T-cell (primary cell): ENCODE results near the gene IRAK3. TPM values are rescaled to one million over a fixed set of nuclear protein-coding genes. Genes with fewer than 3 reads are reported as not detected.

ENCODE experiments used
- ATAC-seq, 4 experiments: fragments of 200-7000 bp in 3 of 4; fragments of 150-1000 bp in 1 of 4; cut with Tn5 transposase; replicated peaks in 1 of 4; 1 replicate in 3 of 4; 2 replicates in 1 of 4; pipeline ENCODE4 v1.10.0; 2021; ENCODE audit warnings: moderate library complexity in 3 of 4, mild to moderate bottlenecking in 2 of 4, moderate number of reproducible peaks in 1 of 4
- CTCF ChIA-PET, 2 donors: fragments of 300-600 bp; sonication (Branson Sonifier 250); formaldehyde crosslinking; loops; one replicate each; lab custom pipeline; 2022; ENCODE audit warnings: antibody characterized with exemption in 2 of 2; lab: Charles Lee
- POLR2A ChIA-PET, 2 donors: fragments of 300-600 bp; sonication (Branson Sonifier 250); formaldehyde crosslinking; loops; one replicate each; lab custom pipeline; 2022; ENCODE audit warnings: antibody characterized with exemption in 2 of 2; lab: Charles Lee
- DNase-seq, 35 experiments: peaks; one replicate each; pipeline versions ENCODE4 v3.0.0 to v3.0.0-alpha.2; 2013 to 2023
- H3K27ac ChIP-seq: one replicate; pipeline ENCODE4 v1.5.1; 2013; ENCODE audit warnings: low read length
- H3K27me3 ChIP-seq, 2 experiments: replicated peaks in 1 of 2; 1 replicate in 1 of 2; 2 replicates in 1 of 2; pipeline versions ENCODE4 v1.6.1 to v1.7.0; 2013; ENCODE audit warnings: low read length in 1 of 2, mixed read lengths in 1 of 2; ENCODE audit not compliant: control insufficient read depth in 2 of 2, insufficient read depth in 2 of 2; ENCODE audit errors: extremely low read depth in 1 of 2
- H3K36me3 ChIP-seq, 2 donors: 1 replicate in 1 of 2; 2 replicates in 1 of 2; pipeline versions ENCODE4 v1.6.1 to v1.7.0; 2013; ENCODE audit warnings: low read length in 1 of 2; ENCODE audit not compliant: control insufficient read depth in 2 of 2, insufficient read depth in 1 of 2; ENCODE audit errors: extremely low read depth in 1 of 2
- H3K4me1 ChIP-seq, 2 experiments: 1 replicate in 1 of 2; 2 replicates in 1 of 2; pipeline versions ENCODE4 v1.6.1 to v1.7.0; 2013; ENCODE audit warnings: low read length in 2 of 2, mixed read lengths in 1 of 2; ENCODE audit not compliant: insufficient read depth in 2 of 2, control insufficient read depth in 1 of 2; ENCODE audit errors: extremely low read depth in 1 of 2
- H3K4me3 ChIP-seq, 2 donors: 1 replicate in 1 of 2; 2 replicates in 1 of 2; pipeline versions ENCODE4 v1.5.1 to v1.7.0; 2013; ENCODE audit warnings: mild to moderate bottlenecking in 2 of 2, low read length in 1 of 2, moderate library complexity in 1 of 2; ENCODE audit not compliant: control insufficient read depth in 1 of 2; ENCODE audit errors: extremely low read depth in 1 of 2
- H3K9me3 ChIP-seq: 2 replicates; pipeline ENCODE4 v1.7.0; 2013
- H3K27ac Mint-ChIP-seq, 2 donors: one replicate each; pipeline ENCODE4 v1.8.0; 2020 to 2021; ENCODE audit warnings: mild to moderate bottlenecking in 2 of 2, mixed read lengths in 2 of 2
- H3K27me3 Mint-ChIP-seq, 2 donors: one replicate each; pipeline ENCODE4 v1.8.0; 2021 to 2022; ENCODE audit warnings: mixed read lengths in 2 of 2
- H3K36me3 Mint-ChIP-seq: one replicate; pipeline ENCODE4 v1.8.0; 2021; ENCODE audit warnings: mixed read lengths
- H3K4me1 Mint-ChIP-seq, 3 donors: one replicate each; pipeline ENCODE4 v1.8.0; 2020 to 2022; ENCODE audit warnings: mixed read lengths in 3 of 3, mild to moderate bottlenecking in 1 of 3
- H3K4me3 Mint-ChIP-seq, 3 donors: one replicate each; pipeline ENCODE4 v1.8.0; 2020 to 2022; ENCODE audit warnings: mild to moderate bottlenecking in 3 of 3, mixed read lengths in 3 of 3, moderate library complexity in 3 of 3
- H3K9me3 Mint-ChIP-seq, 3 donors: one replicate each; pipeline ENCODE4 v1.8.0; 2020 to 2022; ENCODE audit warnings: mixed read lengths in 3 of 3
- WGBS: methylation state at CpG from one replicate; pipeline ENCODE4 v1.1.5; 2013; ENCODE audit warnings: missing lambda C conversion rate; ENCODE audit not compliant: insufficient coverage; 5-methylcytosine and 5-hydroxymethylcytosine counted together
- total RNA-seq, 35 experiments: library from RNA in 6 of 35; stranded (reverse) in 6 of 35; fragments of 120-200 nt in 1 of 35; gene quantifications; one replicate each; pipeline versions ENCODE4 v1.2.1 to v1.2.4 and lab custom pipeline; 2013 to 2026

The IRAK3 gene
- total RNA-seq, 5 donors from 2014 or later (not counting 1 experiment from before 2014, with no cell fraction given), result 0.16 to 1.0 (median 0.39) TPM

GRCh38 chr12:66190519-66191370 is 1.7 kb downstream of the IRAK3 start:
- Mint-ChIP-seq H3K4me1 (peaks cover 7 to 13% (median 11%) of the 10 kb centered on the region in 3 donors), H3K9me3 (no peaks in the 10 kb centered on the region), H3K36me3 (no peaks in the 10 kb centered on the region), H3K27ac (no peak overlapping the region), H3K4me3 (peak overlapping the region in 1 of 3 donors; percentile 84), H3K27me3 (peaks cover 59 to 60% of the 10 kb centered on the region in 2 donors)
- no peak for ATAC-seq
- H3K4me3 ChIP-seq, result no peak overlapping the region
- no peaks in the 10 kb centered on the region for H3K36me3 ChIP-seq
- no peak for DNase-seq
- peaks cover 0 to 30% of the 10 kb centered on the region in 2 experiments for H3K27me3 ChIP-seq
- WGBS, result no CpG with 5 or more reads among the region's 1 CpG
- no peaks in the 10 kb centered on the region for H3K9me3 ChIP-seq
- peaks cover 0 to 10% of the 10 kb centered on the region in 2 experiments for H3K4me1 ChIP-seq
- CTCF ChIA-PET, result interaction anchor here (0.6 to 0.8 kb wide), 2 partner anchors 539 to 1195 kb away, joined by 3 read pairs; no protein-coding TSS in a partner anchor
- POLR2A ChIA-PET, result interaction anchor here in 1 of 2 donors (0.7 kb wide), 1 partner anchor 505 kb away, joined by 6 read pairs; no protein-coding TSS in a partner anchor
- H3K27ac ChIP-seq, result no peak overlapping the region

GRCh38 chr12:66191547-66192126 is 2.6 kb downstream of the IRAK3 start:
- Histone ChIP-seq H3K27me3 (peaks cover 0 to 31% of the 10 kb centered on the region in 2 experiments), H3K27ac (no peak overlapping the region), H3K4me3 (no peak overlapping the region), H3K36me3 (no peaks in the 10 kb centered on the region), H3K9me3 (no peaks in the 10 kb centered on the region), H3K4me1 (peaks cover 0 to 10% of the 10 kb centered on the region in 2 experiments)
- no peaks in the 10 kb centered on the region for H3K36me3 Mint-ChIP-seq
- no peak overlapping the region for H3K27ac Mint-ChIP-seq
- no peak for DNase-seq
- WGBS, result 87% methylated on average over 2 of the region's 7 CpGs
- H3K9me3 Mint-ChIP-seq, result no peaks in the 10 kb centered on the region
- peaks cover 54% of the 10 kb centered on the region in 2 donors for H3K27me3 Mint-ChIP-seq
- ChIA-PET POLR2A (no interaction called here), CTCF (interaction anchor here in 1 of 2 donors (0.6 kb wide), 1 partner anchor 1196 kb away, joined by 3 read pairs; no protein-coding TSS in a partner anchor)
- peaks cover 7 to 13% (median 11%) of the 10 kb centered on the region in 3 donors for H3K4me1 Mint-ChIP-seq
- no peak overlapping the region for H3K4me3 Mint-ChIP-seq
- no peak for ATAC-seq

DNA sequence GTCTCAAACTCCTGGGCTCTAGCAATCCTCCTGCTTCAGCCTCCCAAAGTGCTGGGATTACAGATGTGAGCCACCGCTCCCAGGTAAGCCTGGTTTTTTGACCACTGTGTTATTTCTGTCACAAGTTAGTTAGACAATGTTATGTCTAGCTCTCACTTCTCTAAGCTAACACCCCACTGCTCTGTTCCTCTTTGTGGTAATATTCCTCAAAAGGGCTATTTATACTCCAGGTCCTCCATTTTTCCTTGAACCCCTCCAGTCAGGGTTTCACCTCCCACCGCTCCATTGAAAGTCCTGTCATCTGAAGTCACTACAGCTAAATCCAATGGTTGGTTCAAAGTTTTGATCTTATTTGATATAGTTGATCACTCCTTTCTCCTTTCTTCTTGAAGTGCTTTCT is 5.1 kb downstream of the IRAK3 start:
- H3K27me3 Mint-ChIP-seq, result peaks cover 39 to 41% of the 10 kb centered on the region in 2 donors
- DNase-seq, result no peak

DNA sequence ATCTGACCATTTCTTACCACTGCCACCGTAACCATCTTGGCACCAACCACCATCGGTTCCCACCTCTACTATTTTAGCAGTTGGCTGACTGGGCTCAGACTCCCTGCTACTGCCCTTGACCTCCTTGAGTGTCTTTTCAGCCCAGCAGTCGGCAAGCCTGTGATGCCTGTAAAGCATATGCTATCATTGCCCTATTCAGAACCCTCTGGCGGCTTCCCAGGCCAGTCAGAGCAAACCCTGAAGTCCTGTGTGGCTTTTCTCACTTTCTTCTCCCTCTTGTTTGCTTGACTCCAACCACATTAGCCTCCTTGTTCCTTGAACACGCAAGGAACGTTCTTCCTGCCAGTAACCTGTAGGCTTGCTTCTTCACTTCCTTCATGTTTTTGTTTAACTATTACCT is 6.2 kb downstream of the IRAK3 start:
- no peaks in the 10 kb centered on the region for H3K4me1 Mint-ChIP-seq
- no peaks in the 10 kb centered on the region for H3K4me1 ChIP-seq
- peaks cover 2% of the 10 kb centered on the region for H3K36me3 Mint-ChIP-seq
- H3K27ac Mint-ChIP-seq, result no peak overlapping the region
- H3K4me3 ChIP-seq, result no peak overlapping the region
- ATAC-seq (no peak), DNase-seq (no peak)
- WGBS, result 92% methylated on average over 4 of the region's 6 CpGs
- H3K9me3 ChIP-seq, result no peaks in the 10 kb centered on the region
- no peak overlapping the region for H3K4me3 Mint-ChIP-seq
- CTCF ChIA-PET, result no interaction called here
- no peak overlapping the region for H3K27ac ChIP-seq
- peaks cover 0 to 15% of the 10 kb centered on the region in 2 experiments for H3K27me3 ChIP-seq
- H3K36me3 ChIP-seq, result no peaks in the 10 kb centered on the region
- H3K9me3 Mint-ChIP-seq, result peaks cover 0 to 3% (median 2%) of the 10 kb centered on the region in 3 donors
- H3K27me3 Mint-ChIP-seq, result peaks cover 40 to 41% of the 10 kb centered on the region in 2 donors
- POLR2A ChIA-PET, result no interaction called here

More for the DNA sequence above, 5.1 kb downstream of the IRAK3 start:
- ChIA-PET CTCF (no interaction called here), POLR2A (no interaction called here)
- H3K27ac Mint-ChIP-seq, result no peak overlapping the region
- H3K4me3 Mint-ChIP-seq, result no peak overlapping the region
- Histone ChIP-seq H3K36me3 (no peaks in the 10 kb centered on the region), H3K4me1 (peaks cover 0 to 3% of the 10 kb centered on the region in 2 experiments), H3K27ac (no peak overlapping the region), H3K27me3 (peaks cover 0 to 18% of the 10 kb centered on the region in 2 experiments), H3K4me3 (no peak overlapping the region), H3K9me3 (no peaks in the 10 kb centered on the region)
- ATAC-seq, result no peak
- no CpG with 5 or more reads among the region's 2 CpGs for WGBS
- H3K36me3 Mint-ChIP-seq, result no peaks in the 10 kb centered on the region
- peaks cover 0 to 2% (median 0%) of the 10 kb centered on the region in 3 donors for H3K4me1 Mint-ChIP-seq
- H3K9me3 Mint-ChIP-seq, result no peaks in the 10 kb centered on the region

DNA sequence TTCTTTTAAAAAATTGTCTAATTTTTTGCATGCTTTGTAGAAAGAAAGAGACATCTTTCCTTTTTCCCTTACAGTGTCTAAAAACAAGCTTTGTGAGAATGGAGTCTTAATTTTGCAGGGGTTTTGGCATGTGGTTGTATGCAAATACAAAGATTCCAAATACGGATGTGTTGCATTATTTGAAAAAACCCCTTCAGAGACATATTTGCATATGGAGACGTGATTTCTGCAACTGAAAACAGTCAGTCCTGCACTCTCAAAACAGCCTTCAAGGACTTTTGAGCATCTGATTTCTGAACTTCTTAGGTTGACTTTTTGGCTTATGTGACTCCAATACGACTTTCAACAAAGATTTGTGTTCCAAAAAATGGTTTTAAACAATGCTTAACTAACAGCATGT is 7.8 kb downstream of the IRAK3 start:
- DNase-seq (no peak), ATAC-seq (no peak)
- H3K4me1 Mint-ChIP-seq, result no peaks in the 10 kb centered on the region
- H3K36me3 Mint-ChIP-seq, result peaks cover 4% of the 10 kb centered on the region
- ChIA-PET CTCF (no interaction called here), POLR2A (no interaction called here)
- Histone ChIP-seq H3K9me3 (no peaks in the 10 kb centered on the region), H3K27me3 (peaks cover 0 to 15% of the 10 kb centered on the region in 2 experiments), H3K4me1 (no peaks in the 10 kb centered on the region), H3K36me3 (no peaks in the 10 kb centered on the region), H3K4me3 (no peak overlapping the region), H3K27ac (no peak overlapping the region)
- WGBS, result 7% methylated on average over 2 of the region's 3 CpGs
- H3K27me3 Mint-ChIP-seq, result peaks cover 28 to 30% of the 10 kb centered on the region in 2 donors
- H3K9me3 Mint-ChIP-seq, result peaks cover 0 to 7% (median 4%) of the 10 kb centered on the region in 3 donors
- H3K27ac Mint-ChIP-seq, result no peak overlapping the region
- H3K4me3 Mint-ChIP-seq, result no peak overlapping the region

- DNase-seq (no peak), ATAC-seq (no peak)
- no peak overlapping the region for H3K4me3 Mint-ChIP-seq
- Histone ChIP-seq H3K4me3 (no peak overlapping the region), H3K9me3 (no peaks in the 10 kb centered on the region), H3K27me3 (peaks cover 0 to 17% of the 10 kb centered on the region in 2 experiments), H3K27ac (no peak overlapping the region), H3K4me1 (no peaks in the 10 kb centered on the region), H3K36me3 (no peaks in the 10 kb centered on the region)
- no peaks in the 10 kb centered on the region for H3K4me1 Mint-ChIP-seq
- peaks cover 4% of the 10 kb centered on the region for H3K36me3 Mint-ChIP-seq
- H3K9me3 Mint-ChIP-seq, result peaks cover 0 to 7% (median 4%) of the 10 kb centered on the region in 3 donors
- H3K27me3 Mint-ChIP-seq, result peaks cover 28 to 30% of the 10 kb centered on the region in 2 donors
- H3K27ac Mint-ChIP-seq, result no peak overlapping the region
- ChIA-PET POLR2A (interaction anchor here in 1 of 2 donors (0.9 kb wide), 1 partner anchor 28 kb away, joined by 5 read pairs; no protein-coding TSS in a partner anchor), CTCF (interaction anchor here in 1 of 2 donors (1.0 kb wide), 1 partner anchor 25 kb away, joined by 3 read pairs; no protein-coding TSS in a partner anchor)
- WGBS, result 100% methylated on average over 1 of the region's 3 CpGs
Measured at GRCh38 chr12:66197495-66197921, 8.5 kb downstream of the IRAK3 start.
